GM12892 (cell line): ENCODE data around the gene GTPBP3.

Experiments used
- POLR2A ChIP-seq: IDR thresholded peaks from 2 replicates; pipeline ENCODE4 v1.6.1; 2011; ENCODE audit warnings: low read depth, low read length, control low read depth
- POLR2AphosphoS5 ChIP-seq: IDR thresholded peaks from 2 replicates; pipeline ENCODE4 v1.6.1; 2011; ENCODE audit warnings: low read depth, low read length, control low read depth

- TF ChIP-seq POLR2AphosphoS5 = no peak
- TF ChIP-seq POLR2A = no peak
Observed at GRCh38 chr19:17348700-17349099, 11.3 kb downstream of the GTPBP3 start.
